ENCODE data around the gene CLCN3. TPM values are rescaled to one million over a fixed set of nuclear protein-coding genes. Genes with fewer than 3 reads are reported as not detected.
"Not testable (repeated sequence)": the region's sequence is repeated elsewhere in the genome, so short reads cannot be mapped to it uniquely, and the experiment has no call there.

The CLCN3 gene
- total RNA-seq, 1 experiment from 2014 or later: 9.8 TPM

DNA sequence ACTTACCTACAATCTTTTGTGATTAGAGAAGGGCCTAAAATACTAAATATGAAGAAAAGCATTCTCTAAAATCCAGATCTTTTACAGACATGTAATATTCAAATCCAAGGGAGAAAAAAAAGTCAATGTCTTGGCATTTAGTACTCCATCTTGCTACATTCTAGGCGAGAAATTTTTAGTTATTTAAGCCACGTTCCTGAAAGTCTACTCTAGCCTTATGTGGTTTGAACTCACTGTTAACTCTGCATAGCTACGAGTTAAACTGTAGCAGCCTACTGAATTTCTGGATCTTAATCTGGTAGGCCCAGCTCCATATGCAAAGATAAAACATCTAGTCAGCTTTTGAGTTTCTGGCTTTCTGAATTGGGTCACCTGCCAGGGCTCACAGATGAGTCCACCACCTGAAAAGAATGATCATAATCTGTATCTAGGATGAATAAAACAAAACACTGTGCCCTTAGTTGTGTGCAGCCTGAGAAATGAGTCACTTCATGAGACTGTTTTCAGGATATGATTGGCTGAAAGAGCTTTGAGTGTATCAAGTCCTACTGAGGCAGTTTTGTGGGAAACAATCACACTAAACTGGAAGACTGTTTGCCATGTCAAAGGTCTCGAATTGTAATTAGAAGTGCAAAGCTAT lies 4.8 kb upstream of the CLCN3 start:
- no peak for DNase-seq (ENCODE audit: low spot score)
- in situ Hi-C loops (cut with HindIII; ENCODE audit: low sequenced_read_pairs): no loop called here

GRCh38 chr4:169616846-169617245 lies 3.5 kb upstream of the CLCN3 start:
- in situ Hi-C loops (cut with HindIII; ENCODE audit: low sequenced_read_pairs): no loop called here
- no peak for DNase-seq (ENCODE audit: low spot score)

DNA sequence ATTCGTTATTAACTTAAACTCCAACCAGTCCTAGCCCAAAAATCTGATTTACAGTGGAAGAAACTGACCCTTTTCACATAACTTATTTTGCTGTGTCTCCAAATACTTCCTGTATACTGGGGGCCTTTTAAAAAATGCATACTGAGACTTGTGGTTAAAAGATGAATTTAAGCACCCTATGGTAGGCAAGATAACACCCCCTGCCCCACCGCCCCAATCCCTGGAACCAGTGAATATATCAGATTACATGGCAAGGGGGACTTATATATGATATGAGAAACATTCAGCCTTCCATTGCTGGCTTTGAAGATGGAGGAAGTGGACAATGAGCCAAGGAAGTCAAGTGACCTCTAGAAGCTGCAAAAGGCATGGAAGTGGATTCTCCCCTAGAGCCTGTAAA lies 3.1 kb upstream of the CLCN3 start:
- in situ Hi-C loops (cut with HindIII; ENCODE audit: low sequenced_read_pairs): no loop called here

DNA sequence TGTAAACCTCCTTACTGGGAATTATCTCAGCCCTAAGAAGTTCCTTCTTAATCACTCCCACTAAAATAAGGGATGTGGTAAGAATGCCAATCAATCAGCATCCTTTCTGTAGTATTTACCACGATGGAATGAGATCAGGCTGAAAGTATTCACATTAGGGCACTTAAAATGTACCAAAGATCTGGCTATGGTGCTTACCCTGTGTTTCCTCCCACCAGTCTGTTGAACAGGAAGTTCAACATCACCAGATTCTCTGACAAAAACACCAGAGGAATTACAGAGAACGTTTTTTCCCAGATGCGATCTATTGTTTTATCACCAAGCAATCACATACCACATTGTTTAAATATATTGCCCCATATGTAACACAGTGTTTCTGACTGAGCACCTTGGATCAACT lies 2.1 kb upstream of the CLCN3 start:
- in situ Hi-C loops (cut with HindIII; ENCODE audit: low sequenced_read_pairs): no loop called here
- no peak for DNase-seq (ENCODE audit: low spot score)

More for the DNA sequence above, 3.1 kb upstream of the CLCN3 start:
- DNase-seq (ENCODE audit: low spot score): no peak

DNA sequence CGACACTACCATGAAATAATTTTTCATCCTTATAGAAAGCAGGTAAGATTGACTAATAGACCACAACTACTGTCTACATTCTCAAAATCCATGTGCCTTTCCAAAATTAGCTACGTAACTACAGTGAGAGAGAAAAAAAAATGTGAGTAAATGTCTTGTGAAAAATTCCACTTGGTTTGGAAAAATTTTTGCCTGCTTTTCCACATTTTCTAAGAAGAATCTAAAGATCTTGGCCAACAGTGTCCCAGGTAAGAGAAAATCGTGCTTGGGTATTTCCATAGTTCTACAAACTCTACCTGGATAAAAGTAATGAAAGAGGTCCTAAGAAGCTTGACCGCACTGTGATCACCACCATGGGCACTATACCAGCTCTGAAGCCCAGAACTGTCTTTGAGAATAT lies 1.4 kb upstream of the CLCN3 start:
- no peak for DNase-seq (ENCODE audit: low spot score)
- in situ Hi-C loops (cut with HindIII; ENCODE audit: low sequenced_read_pairs): no loop called here

- DNase-seq (ENCODE audit: low spot score): peak; percentile 84
- in situ Hi-C loops (cut with HindIII; ENCODE audit: low sequenced_read_pairs): no loop called here
These were observed 840 bp upstream of the CLCN3 start for GRCh38 chr4:169619518-169619957.

DNA sequence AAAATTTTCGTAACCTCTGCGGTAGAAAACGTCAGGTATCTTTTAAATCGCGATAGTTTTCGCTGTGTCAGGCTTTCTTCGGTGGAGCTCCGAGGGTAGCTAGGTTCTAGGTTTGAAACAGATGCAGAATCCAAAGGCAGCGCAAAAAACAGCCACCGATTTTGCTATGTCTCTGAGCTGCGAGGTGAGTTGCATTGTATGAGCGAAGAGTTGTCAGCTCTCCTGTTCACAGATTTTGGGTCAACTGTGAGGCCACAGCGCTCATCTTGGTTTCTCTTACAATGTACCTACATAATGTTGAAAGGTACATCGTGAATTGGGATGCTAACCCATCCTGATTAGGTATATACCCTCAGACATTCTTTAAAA lies 486 bp downstream of the CLCN3 start:
- in situ Hi-C loops (cut with HindIII; ENCODE audit: low sequenced_read_pairs): no loop called here
- DNase-seq (ENCODE audit: low spot score): no peak

DNA sequence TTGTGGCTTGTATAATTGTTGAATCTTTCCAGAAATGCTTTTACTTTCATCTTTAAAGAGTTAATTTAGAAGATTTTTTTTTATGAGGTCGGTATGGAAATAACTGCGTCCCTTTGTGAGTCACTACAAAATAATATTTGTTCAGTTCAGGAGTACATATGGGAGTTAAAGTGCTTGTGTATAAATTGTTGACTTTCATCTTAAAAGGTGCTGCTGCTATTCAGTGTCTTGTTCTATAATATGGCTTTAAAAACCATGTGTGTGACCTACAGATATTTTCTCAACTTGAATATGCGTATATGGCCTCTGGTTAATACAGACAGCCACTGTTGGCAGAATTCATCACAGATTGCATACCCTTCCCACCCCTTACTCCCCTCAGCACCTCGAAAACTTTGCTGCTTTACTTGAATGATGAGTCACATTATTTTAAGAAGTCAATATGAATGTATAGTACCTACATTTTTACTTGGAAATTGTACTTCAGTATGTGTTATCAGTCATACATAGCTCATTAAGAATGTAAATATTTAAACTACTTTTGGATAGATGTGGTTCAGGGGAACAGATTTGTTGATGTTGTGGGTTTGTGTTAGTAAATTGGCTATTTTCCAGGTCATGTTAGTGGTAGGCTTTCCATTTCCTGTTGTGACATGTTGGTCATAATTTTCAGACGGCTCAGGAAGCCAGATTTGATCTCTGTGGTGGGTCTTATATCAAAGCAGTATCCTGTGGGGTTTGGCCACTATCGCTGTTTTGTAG lies 1.5 kb downstream of the CLCN3 start:
- in situ Hi-C loops (cut with HindIII; ENCODE audit: low sequenced_read_pairs): no loop called here
- DNase-seq (ENCODE audit: low spot score): no peak

DNA sequence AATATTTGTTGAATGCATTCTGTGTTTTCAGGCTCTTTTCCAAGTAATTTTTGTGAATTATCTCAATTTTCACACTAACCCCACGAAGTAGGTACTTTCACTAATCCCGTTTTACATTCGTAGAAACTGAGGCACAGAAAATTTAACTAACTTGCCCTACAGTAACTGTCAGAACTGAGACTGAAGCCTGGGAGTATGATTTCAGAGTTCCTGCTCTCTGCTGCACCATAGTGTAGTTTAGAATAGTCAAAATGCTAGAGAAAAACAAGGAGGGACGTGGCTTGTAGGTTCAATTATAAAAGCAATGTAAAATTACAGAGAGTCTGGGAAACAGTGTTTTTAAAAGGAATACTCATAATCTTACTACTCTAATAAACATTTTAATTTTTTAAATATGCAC lies 2.2 kb downstream of the CLCN3 start:
- DNase-seq (ENCODE audit: low spot score): no peak
- in situ Hi-C loops (cut with HindIII; ENCODE audit: low sequenced_read_pairs): no loop called here

- in situ Hi-C loops (cut with HindIII; ENCODE audit: low sequenced_read_pairs); DNase-seq (ENCODE audit: low spot score): not testable (repeated sequence)
These were observed 3.6 kb downstream of the CLCN3 start for GRCh38 chr4:169624012-169624411.

GRCh38 chr4:169625886-169626285 lies 5.5 kb downstream of the CLCN3 start:
- DNase-seq (ENCODE audit: low spot score): no peak
- in situ Hi-C loops (cut with HindIII; ENCODE audit: low sequenced_read_pairs): no loop called here

- in situ Hi-C loops (cut with HindIII; ENCODE audit: low sequenced_read_pairs): no loop called here
- DNase-seq (ENCODE audit: low spot score): no peak
These were observed 6.2 kb downstream of the CLCN3 start for GRCh38 chr4:169626331-169627282.

DNA sequence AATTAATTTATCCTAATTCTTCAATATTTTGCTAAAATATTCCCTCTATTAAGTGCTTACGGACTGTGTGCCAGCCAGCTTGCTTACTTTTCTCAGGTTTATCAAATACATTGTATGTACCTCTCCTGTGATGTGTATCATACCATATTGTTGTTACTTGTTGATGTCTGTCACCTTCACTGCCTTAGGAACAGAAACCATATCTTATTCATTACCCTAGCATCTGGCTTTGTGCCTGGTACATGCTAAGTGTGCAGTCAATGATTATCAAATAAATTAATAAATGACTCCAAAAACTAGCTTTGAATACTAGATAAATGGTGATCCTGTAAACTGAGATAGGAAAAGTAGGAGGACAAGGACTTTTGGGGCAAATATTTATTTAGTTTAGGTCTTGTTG lies 6.9 kb downstream of the CLCN3 start:
- in situ Hi-C loops (cut with HindIII; ENCODE audit: low sequenced_read_pairs): no loop called here
- no peak for DNase-seq (ENCODE audit: low spot score)

- in situ Hi-C loops (cut with HindIII; ENCODE audit: low sequenced_read_pairs): no loop called here
- DNase-seq (ENCODE audit: low spot score): no peak
These were observed 8.2 kb downstream of the CLCN3 start for GRCh38 chr4:169628579-169628978.

DNA sequence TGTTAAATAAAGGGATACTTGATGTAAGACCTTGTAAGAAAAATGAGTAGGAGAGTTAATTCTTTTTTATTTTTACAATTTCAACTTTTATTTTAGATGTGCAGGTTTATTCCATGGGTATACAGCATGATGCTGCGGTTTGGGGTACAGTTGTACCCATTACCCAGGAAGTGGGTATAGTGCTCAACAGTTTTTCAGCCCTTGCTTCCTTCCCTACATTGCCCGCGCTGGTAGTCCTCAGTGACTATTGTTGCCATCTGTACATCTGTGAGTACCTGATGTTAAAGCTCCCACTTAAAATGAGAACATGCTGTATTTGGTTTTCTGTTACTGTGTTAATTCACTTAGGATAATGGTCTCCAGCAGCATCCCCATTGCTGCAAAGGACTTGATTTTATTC lies 9.7 kb downstream of the CLCN3 start:
- in situ Hi-C loops (cut with HindIII; ENCODE audit: low sequenced_read_pairs): no loop called here

GRCh38 chr4:169632896-169633295 lies 12.5 kb downstream of the CLCN3 start:
- in situ Hi-C loops (cut with HindIII; ENCODE audit: low sequenced_read_pairs): no loop called here
- DNase-seq (ENCODE audit: low spot score): no peak

More for the DNA sequence above, 9.7 kb downstream of the CLCN3 start:
- DNase-seq (ENCODE audit: low spot score): no peak

DNA sequence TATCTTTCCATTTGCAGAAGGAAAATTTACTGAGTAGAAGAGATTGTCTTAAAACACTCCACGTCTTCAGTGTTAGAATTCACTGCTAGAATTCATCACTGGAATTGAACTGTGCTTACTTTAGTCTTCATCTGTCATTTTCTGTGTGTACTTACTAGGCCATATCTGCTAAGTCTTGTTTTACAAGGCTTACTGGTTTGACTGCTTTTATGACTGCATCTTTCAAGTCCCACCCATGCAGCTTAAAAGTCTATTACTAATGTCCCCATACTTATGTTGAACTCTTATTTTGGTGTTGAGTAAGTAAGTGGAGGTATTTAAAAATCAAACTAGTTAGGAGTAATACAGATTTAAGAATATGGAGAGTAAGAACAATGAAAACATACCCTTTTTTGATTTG lies 14.6 kb downstream of the CLCN3 start:
- in situ Hi-C loops (cut with HindIII; ENCODE audit: low sequenced_read_pairs): no loop called here
- no peak for DNase-seq (ENCODE audit: low spot score)

DNA sequence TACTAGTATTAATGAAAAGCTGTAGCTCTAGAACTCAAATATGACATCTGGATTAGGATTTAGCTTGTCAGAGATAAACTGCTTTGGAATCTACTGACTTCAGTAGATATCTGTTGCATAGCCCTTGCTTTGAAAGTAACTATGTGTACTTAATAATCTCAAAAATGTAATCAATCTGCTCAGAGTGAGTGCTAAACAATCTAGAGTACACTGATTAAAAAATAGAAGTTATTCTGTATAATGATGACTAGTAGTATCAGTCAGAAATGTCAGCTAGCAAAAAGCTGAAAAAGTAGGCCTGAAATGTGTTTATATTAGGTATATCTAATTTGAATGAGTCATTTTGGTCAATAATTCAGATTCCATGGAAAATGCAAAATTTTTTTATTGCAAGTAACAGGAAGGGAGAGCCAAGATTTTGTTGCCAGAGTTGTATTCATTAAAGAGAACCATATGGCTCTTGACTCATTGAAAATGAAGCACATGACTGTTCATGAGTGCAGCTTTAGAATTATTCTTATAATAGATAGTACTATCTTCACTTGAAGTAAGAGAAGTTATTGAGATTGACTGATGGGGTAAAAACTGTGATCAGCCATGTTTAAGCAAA lies 20.0 kb downstream of the CLCN3 start:
- DNase-seq (ENCODE audit: low spot score): no peak
- in situ Hi-C loops (cut with HindIII; ENCODE audit: low sequenced_read_pairs): no loop called here

DNA sequence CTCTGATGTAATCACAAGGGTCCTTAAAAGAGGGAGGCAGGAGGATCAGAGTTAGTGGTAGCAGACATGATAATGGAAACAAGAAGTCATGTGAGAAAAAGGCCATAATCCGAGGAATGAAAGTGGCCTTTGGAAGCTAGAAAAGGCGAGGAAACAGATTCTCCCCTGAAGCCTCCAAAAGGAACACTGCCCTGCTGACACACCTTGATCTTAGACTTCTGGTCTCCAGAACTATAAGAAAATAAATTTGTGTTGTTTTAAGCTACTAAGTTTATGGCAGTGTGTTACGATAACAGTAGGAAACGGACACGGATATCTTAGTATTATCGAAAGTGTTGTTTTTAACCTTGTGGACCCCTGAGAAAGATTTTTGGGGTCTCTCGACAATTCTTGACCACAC lies 24.4 kb downstream of the CLCN3 start:
- in situ Hi-C loops (cut with HindIII; ENCODE audit: low sequenced_read_pairs): no loop called here
- DNase-seq (ENCODE audit: low spot score): no peak

DNA sequence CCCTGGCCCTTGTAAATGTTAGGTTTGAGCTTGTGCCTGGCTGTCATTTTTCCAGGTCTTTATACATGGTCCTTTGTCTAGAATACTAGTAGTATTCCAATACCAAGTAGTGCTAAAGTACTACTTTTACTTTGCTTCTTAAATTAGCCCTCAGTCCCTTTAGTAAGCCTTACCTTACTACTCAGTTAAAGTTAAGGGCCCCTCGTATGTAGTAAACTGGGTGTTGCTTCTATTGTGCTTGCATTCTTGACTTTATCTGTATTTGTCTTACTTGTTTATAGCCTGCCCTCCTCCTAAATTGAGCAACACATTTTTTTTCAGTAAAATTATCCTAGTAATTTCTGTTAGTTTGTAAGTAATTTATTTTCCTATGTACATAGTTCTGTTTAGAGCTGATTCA lies 25.2 kb downstream of the CLCN3 start:
- DNase-seq (ENCODE audit: low spot score): no peak
- in situ Hi-C loops (cut with HindIII; ENCODE audit: low sequenced_read_pairs): no loop called here
